Hepatocyte (in vitro differentiated cells): ENCODE measurements around the gene KHDRBS1. TPM values are rescaled to one million over a fixed set of nuclear protein-coding genes. Genes with fewer than 3 reads are reported as not detected.

Experiments used
- DNase-seq: peaks from one replicate; pipeline ENCODE4 v3.0.0-alpha.2; 2016; ENCODE audit warnings: low spot score
- H2AFZ ChIP-seq: fragments of 200-600 bp; sonication (generic); 2 replicates; pipeline ENCODE4 v1.6.0; 2016; ENCODE audit warnings: antibody characterized with exemption, mild to moderate bottlenecking
- H3K27ac ChIP-seq: fragments of 200-600 bp; sonication (generic); 2 replicates; pipeline ENCODE4 v1.5.1; 2016; ENCODE audit warnings: mild to moderate bottlenecking
- H3K27me3 ChIP-seq: fragments of 200-600 bp; sonication (generic); 2 replicates; pipeline ENCODE4 v1.6.1; 2016
- H3K36me3 ChIP-seq: fragments of 200-600 bp; sonication (generic); replicated peaks from 2 replicates; pipeline ENCODE4 v1.5.1; 2016; ENCODE audit warnings: low read depth; ENCODE audit not compliant: insufficient read depth
- H3K4me1 ChIP-seq: fragments of 200-600 bp; sonication (generic); 2 replicates; pipeline ENCODE4 v1.5.1; 2016; ENCODE audit warnings: mild to moderate bottlenecking, moderate library complexity; ENCODE audit not compliant: insufficient read depth
- H3K4me2 ChIP-seq: fragments of 200-600 bp; sonication (generic); 2 replicates; pipeline ENCODE4 v1.6.0; 2016
- H3K4me3 ChIP-seq: fragments of 200-600 bp; sonication (generic); 2 replicates; pipeline ENCODE4 v1.5.1; 2016; ENCODE audit warnings: mild to moderate bottlenecking
- H3K79me2 ChIP-seq: fragments of 200-600 bp; sonication (generic); 2 replicates; pipeline ENCODE4 v1.6.0; 2017; ENCODE audit warnings: mild to moderate bottlenecking
- H3K9me2 ChIP-seq: fragments of 200-600 bp; sonication (generic); replicated peaks from 2 replicates; pipeline ENCODE4 v1.6.0; 2017; ENCODE audit warnings: mild to moderate bottlenecking; ENCODE audit not compliant: insufficient read depth
- H3K9me3 ChIP-seq: fragments of 200-600 bp; sonication (generic); 2 replicates; pipeline ENCODE4 v1.5.1; 2016; ENCODE audit warnings: low read depth, mild to moderate bottlenecking
- H4K20me1 ChIP-seq: fragments of 200-600 bp; sonication (generic); 2 replicates; pipeline ENCODE4 v1.6.0; 2016; ENCODE audit warnings: mild to moderate bottlenecking; ENCODE audit not compliant: insufficient read depth, poor library complexity, severe bottlenecking
- CTCF ChIP-seq: fragments of 200-600 bp; sonication (generic); IDR thresholded peaks from 2 replicates; pipeline ENCODE4 v1.5.1; 2016; ENCODE audit warnings: antibody characterized with exemption, mild to moderate bottlenecking; ENCODE audit not compliant: poor library complexity
- EZH2 ChIP-seq: fragments of 200-600 bp; sonication (generic); IDR thresholded peaks from 2 replicates; pipeline ENCODE4 v1.6.1; 2016; ENCODE audit warnings: antibody characterized with exemption, mild to moderate bottlenecking, borderline replicate concordance
- EZH2phosphoT487 ChIP-seq: fragments of 200-600 bp; sonication (generic); IDR thresholded peaks from one replicate; pipeline ENCODE4 v1.6.1; 2018; ENCODE audit warnings: antibody characterized with exemption, mild to moderate bottlenecking, low read depth, moderate library complexity; ENCODE audit not compliant: unreplicated experiment, severe bottlenecking
- WGBS: methylation state at CpG from one replicate; pipeline ENCODE4 v1.1.6; 2016; ENCODE audit warnings: low lambda C conversion rate; ENCODE audit errors: missing lambda C conversion rate; 5-methylcytosine and 5-hydroxymethylcytosine counted together
- polyA plus RNA-seq: library from polyadenylated mRNA; unstranded; fragments of >200 nt; fragmentation: Nextera tagmentation; extraction: Ambion mirVana; gene quantifications from 2 replicates; pipeline ENCODE4 v1.2.1, GENCODE V29; 2016
- total RNA-seq: library from RNA; depleted of rRNA; stranded (reverse); fragments of >200 nt; gene quantifications from 2 replicates; pipeline ENCODE4 v1.2.3, GENCODE V29; 2014

The KHDRBS1 gene
- total and polyA plus RNA-seq, 2 experiments from 2014 or later, result 81.9 to 98.7 TPM

GRCh38 chr1:32031578-32032274 lies 18.1 kb downstream of the KHDRBS1 start:
- no peaks in the 10 kb centered on the region for H3K9me3 ChIP-seq
- H4K20me1 ChIP-seq, result peaks cover 100% of the 10 kb centered on the region
- H3K9me2 ChIP-seq, result no peaks in the 10 kb centered on the region
- TF ChIP-seq CTCF (no peak), EZH2 (no peak)
- peaks cover 21% of the 10 kb centered on the region for H3K4me1 ChIP-seq
- no peaks in the 10 kb centered on the region for H3K36me3 ChIP-seq
- H3K4me2 ChIP-seq, result peak overlapping the region; percentile 59
- peak; percentile 36 for DNase-seq
- peaks cover 98% of the 10 kb centered on the region for H3K79me2 ChIP-seq
- 52% methylated on average over 8 of the region's 8 CpGs for WGBS
- H3K27me3 ChIP-seq, result no peaks in the 10 kb centered on the region
- H2AFZ ChIP-seq, result no peak overlapping the region
- H3K27ac ChIP-seq, result peak overlapping the region; percentile 84
- H3K4me3 ChIP-seq, result no peak overlapping the region

GRCh38 chr1:32032275-32032615 lies 18.6 kb downstream of the KHDRBS1 start:
- Histone ChIP-seq H3K4me2 (peak overlapping the region; percentile 59), H3K9me3 (no peaks in the 10 kb centered on the region)

GRCh38 chr1:32035119-32035518 lies 21.5 kb downstream of the KHDRBS1 start:
- no peaks in the 10 kb centered on the region for H3K9me2 ChIP-seq
- H3K79me2 ChIP-seq, result peaks cover 97% of the 10 kb centered on the region
- H3K36me3 ChIP-seq, result peaks cover 14% of the 10 kb centered on the region
- H3K4me1 ChIP-seq, result peaks cover 21% of the 10 kb centered on the region
- H3K4me2 ChIP-seq, result no peak overlapping the region
- no peaks in the 10 kb centered on the region for H3K27me3 ChIP-seq
- H3K27ac ChIP-seq, result no peak overlapping the region
- TF ChIP-seq EZH2phosphoT487 (no peak), EZH2 (no peak), CTCF (no peak)
- H3K4me3 ChIP-seq, result no peak overlapping the region
- peaks cover 89% of the 10 kb centered on the region for H4K20me1 ChIP-seq
- no peaks in the 10 kb centered on the region for H3K9me3 ChIP-seq
- WGBS, result 92% methylated on average over 3 of the region's 3 CpGs
- DNase-seq, result no peak
- H2AFZ ChIP-seq, result no peak overlapping the region

More at GRCh38 chr1:32032275-32032615, 18.6 kb downstream of the KHDRBS1 start:
- peaks cover 100% of the 10 kb centered on the region for H4K20me1 ChIP-seq
- no peak overlapping the region for H3K4me3 ChIP-seq
- H3K27me3 ChIP-seq, result no peaks in the 10 kb centered on the region
- no peak for DNase-seq
- peaks cover 21% of the 10 kb centered on the region for H3K4me1 ChIP-seq
- no peaks in the 10 kb centered on the region for H3K9me2 ChIP-seq
- peaks cover 98% of the 10 kb centered on the region for H3K79me2 ChIP-seq
- TF ChIP-seq EZH2phosphoT487 (no peak), EZH2 (no peak), CTCF (no peak)
- H3K27ac ChIP-seq, result peak overlapping the region; percentile 84
- 57% methylated on average over 2 of the region's 2 CpGs for WGBS
- peaks cover 1% of the 10 kb centered on the region for H3K36me3 ChIP-seq
- no peak overlapping the region for H2AFZ ChIP-seq
